GM23338 (cell line): ENCODE results near the gene KCNT1. TPM values are rescaled to one million over a fixed set of nuclear protein-coding genes. Genes with fewer than 3 reads are reported as not detected.

Experiments
- ATAC-seq: fragments of 200-7000 bp; cut with Tn5 transposase; 3 replicates; pipeline ENCODE4 v1.9.1; 2020
- DNase-seq: peaks from one replicate; pipeline ENCODE4 v3.0.0-alpha.2; 2015; ENCODE audit warnings: low spot score
- H2AFZ ChIP-seq: fragments of 200-600 bp; sonication (generic); 2 replicates; pipeline ENCODE4 v1.8.0; 2016; ENCODE audit warnings: antibody characterized with exemption, mild to moderate bottlenecking, moderate library complexity
- H3F3A ChIP-seq: fragments of 200-600 bp; sonication (generic); replicated peaks from 2 replicates; pipeline ENCODE4 v1.8.0; 2017; ENCODE audit warnings: antibody characterized with exemption, mixed run types, low read depth
- H3K27ac ChIP-seq: fragments of 200-600 bp; sonication (generic); 2 replicates; pipeline ENCODE4 v1.6.1; 2016; ENCODE audit warnings: low read depth
- H3K27me3 ChIP-seq: fragments of 200-600 bp; sonication (generic); 2 replicates; pipeline ENCODE4 v1.8.0; 2016; ENCODE audit warnings: mild to moderate bottlenecking, mixed run types, moderate library complexity; ENCODE audit not compliant: insufficient read depth
- H3K36me3 ChIP-seq: fragments of 200-600 bp; sonication (generic); 2 replicates; pipeline ENCODE4 v1.8.0; 2016; ENCODE audit warnings: mild to moderate bottlenecking; ENCODE audit not compliant: insufficient read depth
- H3K4me1 ChIP-seq: fragments of 200-600 bp; sonication (generic); 2 replicates; pipeline ENCODE4 v1.8.0; 2016; ENCODE audit warnings: mild to moderate bottlenecking, moderate library complexity; ENCODE audit not compliant: insufficient read depth
- H3K4me2 ChIP-seq: fragments of 200-600 bp; sonication (generic); 2 replicates; pipeline ENCODE4 v1.7.1; 2017; ENCODE audit warnings: mixed run types
- H3K4me3 ChIP-seq: fragments of 200-600 bp; sonication (generic); 2 replicates; pipeline ENCODE4 v1.6.1; 2016; ENCODE audit warnings: mixed run types
- H3K79me2 ChIP-seq: fragments of 200-600 bp; sonication (generic); replicated peaks from 2 replicates; pipeline ENCODE4 v1.8.0; 2017; ENCODE audit warnings: mild to moderate bottlenecking; ENCODE audit not compliant: insufficient read depth
- H3K9me2 ChIP-seq: fragments of 200-600 bp; sonication (generic); 2 replicates; pipeline ENCODE4 v1.8.0; 2017; ENCODE audit not compliant: insufficient read depth
- H4K20me1 ChIP-seq: fragments of 200-600 bp; sonication (generic); replicated peaks from 2 replicates; pipeline ENCODE4 v1.8.0; 2017; ENCODE audit warnings: mild to moderate bottlenecking; ENCODE audit not compliant: insufficient read depth
- H3K27ac Mint-ChIP-seq: 2 replicates; pipeline ENCODE4 v1.8.0; 2020; ENCODE audit warnings: inconsistent platforms, mild to moderate bottlenecking, moderate library complexity, mixed read lengths
- H3K27me3 Mint-ChIP-seq: 3 replicates; pipeline ENCODE4 v1.8.0; 2022; ENCODE audit warnings: low read depth, mild to moderate bottlenecking, moderate library complexity, mixed read lengths, inconsistent platforms; ENCODE audit not compliant: insufficient read depth, poor library complexity
- H3K36me3 Mint-ChIP-seq: 3 replicates; pipeline ENCODE4 v1.8.0; 2021; ENCODE audit warnings: low read depth, mild to moderate bottlenecking, inconsistent platforms, moderate library complexity, mixed read lengths
- H3K4me1 Mint-ChIP-seq: 3 replicates; pipeline ENCODE4 v1.8.0; 2020; ENCODE audit warnings: mild to moderate bottlenecking, inconsistent platforms, mixed read lengths
- H3K4me3 Mint-ChIP-seq: 3 replicates; pipeline ENCODE4 v1.8.0; 2021; ENCODE audit warnings: moderate library complexity, mild to moderate bottlenecking, inconsistent platforms, mixed read lengths
- H3K9me3 Mint-ChIP-seq: 3 replicates; pipeline ENCODE4 v1.8.0; 2020; ENCODE audit warnings: moderate library complexity, mild to moderate bottlenecking, inconsistent platforms, mixed read lengths
- CREB1 ChIP-seq: fragments of 250-450 bp; sonication (Bioruptor Pico); IDR thresholded peaks from 2 replicates; pipeline ENCODE4 v1.5.0; 2020; ENCODE audit warnings: low read depth, mild to moderate bottlenecking, moderate library complexity
- CTCF ChIP-seq, 2 experiments: fragments of 200-600 bp in 1 of 2; sonication (generic) in 1 of 2; conservative IDR thresholded peaks; 2 replicates each; pipeline versions ENCODE4 v1.5.1 to v1.6.1; 2016 to 2017; ENCODE audit warnings: antibody characterized with exemption in 2 of 2, low read depth in 2 of 2, mild to moderate bottlenecking in 2 of 2, moderate library complexity in 1 of 2
- EZH2 ChIP-seq: fragments of 200-600 bp; sonication (generic); IDR thresholded peaks from one replicate; pipeline ENCODE4 v1.8.0; 2017; ENCODE audit warnings: antibody characterized with exemption, mild to moderate bottlenecking, low read depth; ENCODE audit not compliant: unreplicated experiment
- EZH2phosphoT487 ChIP-seq: fragments of 200-600 bp; sonication (generic); IDR thresholded peaks from one replicate; pipeline ENCODE4 v1.8.1; 2018; ENCODE audit warnings: antibody characterized with exemption; ENCODE audit not compliant: unreplicated experiment
- JUNB ChIP-seq: IDR thresholded peaks from one replicate; pipeline ENCODE4 v1.6.1; 2016; ENCODE audit warnings: antibody characterized with exemption; ENCODE audit not compliant: unreplicated experiment
- NANOG ChIP-seq: IDR thresholded peaks from 2 replicates; pipeline ENCODE4 v1.6.1; 2016; ENCODE audit warnings: antibody characterized with exemption, borderline replicate concordance
- POLR2AphosphoS5 ChIP-seq: IDR thresholded peaks from 2 replicates; pipeline ENCODE4 v1.6.1; 2016; ENCODE audit warnings: antibody characterized with exemption, low read depth
- STAT1 ChIP-seq: IDR thresholded peaks from one replicate; pipeline ENCODE4 v1.6.1; 2016; ENCODE audit warnings: antibody characterized with exemption; ENCODE audit not compliant: unreplicated experiment
- ZNF114 ChIP-seq: fragments of 250-450 bp; sonication (Bioruptor Pico); IDR thresholded peaks from 2 replicates; pipeline ENCODE4 v1.5.0; 2020; ENCODE audit warnings: mild to moderate bottlenecking, moderate library complexity
- ZNF331 ChIP-seq: fragments of 250-450 bp; sonication (Bioruptor Pico); IDR thresholded peaks from 2 replicates; pipeline ENCODE4 v1.5.0; 2020; ENCODE audit warnings: low read depth, mild to moderate bottlenecking, moderate library complexity
- ZNF462 ChIP-seq: fragments of 250-450 bp; sonication (Bioruptor Pico); IDR thresholded peaks from 2 replicates; pipeline ENCODE4 v1.5.0; 2020; ENCODE audit warnings: mild to moderate bottlenecking, moderate library complexity
- polyA plus RNA-seq: library from polyadenylated mRNA; unstranded; fragments of >200 nt; fragmentation: Nextera tagmentation; extraction: Ambion mirVana; gene quantifications from 2 replicates; pipeline ENCODE4 v1.2.1, GENCODE V29; 2016
- total RNA-seq: library from RNA; depleted of rRNA; stranded (reverse); fragments of >200 nt; shearing (Covaris generic); gene quantifications from 2 replicates; pipeline ENCODE4 v1.2.3, GENCODE V29; 2014
- TF ChIP-seq, protein P1 (sequence below): IDR thresholded peaks from 2 replicates; pipeline ENCODE4 v1.6.1; 2016; ENCODE audit warnings: antibody characterized with exemption

Gene KCNT1
- total and polyA plus RNA-seq, 2 experiments from 2014 or later, result 0.05 to 0.28 TPM

DNA sequence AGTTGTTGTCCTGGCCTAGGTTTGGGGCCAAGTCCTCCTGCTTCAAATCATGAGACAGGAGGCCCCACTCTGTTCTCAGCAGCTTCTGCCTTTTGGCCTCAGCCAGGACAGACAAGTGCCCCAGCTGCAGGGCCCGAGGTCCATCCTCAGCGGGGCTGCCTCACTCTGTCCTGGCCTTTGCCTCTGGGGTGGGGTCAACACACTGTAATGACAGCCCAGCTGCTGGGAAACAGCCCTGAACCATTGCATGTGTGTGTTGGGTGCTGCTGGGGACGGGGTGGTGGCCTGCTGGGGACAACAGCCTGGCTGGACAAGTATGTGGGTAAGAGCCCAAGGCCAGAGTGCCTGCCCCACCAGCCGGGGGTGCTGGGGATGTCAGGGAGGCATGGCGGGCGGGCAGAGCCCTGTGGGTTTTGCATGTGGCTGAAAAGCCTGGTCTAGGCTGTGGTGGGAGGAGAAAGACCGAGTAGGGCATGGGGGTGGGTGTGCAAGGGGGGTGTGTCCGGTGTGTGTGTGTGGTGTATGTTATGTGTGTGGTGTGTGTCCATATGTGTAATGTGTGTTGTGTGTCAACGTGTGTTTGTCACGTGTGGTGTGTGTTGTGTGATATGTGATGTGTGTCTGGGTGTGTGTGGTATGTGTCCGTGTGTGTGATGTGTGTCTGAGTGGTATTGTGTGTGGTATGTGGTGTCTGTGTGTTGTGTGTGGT, 71.7 kb downstream of the KCNT1 start:
- Histone ChIP-seq H3K36me3 (no peaks in the 10 kb centered on the region), H3K27me3 (no peaks in the 10 kb centered on the region), H3K4me3 (no peak overlapping the region), H3F3A (no peaks in the 10 kb centered on the region), H3K79me2 (no peaks in the 10 kb centered on the region), H4K20me1 (no peaks in the 10 kb centered on the region), H3K9me2 (no peaks in the 10 kb centered on the region), H3K4me2 (no peak overlapping the region), H3K4me1 (no peaks in the 10 kb centered on the region), H3K27ac (no peak overlapping the region), H2AFZ (no peak overlapping the region)
- Mint-ChIP-seq H3K9me3 (no peaks in the 10 kb centered on the region), H3K36me3 (no peaks in the 10 kb centered on the region), H3K4me1 (no peaks in the 10 kb centered on the region), H3K4me3 (no peak overlapping the region), H3K27me3 (peaks cover 7% of the 10 kb centered on the region), H3K27ac (no peak overlapping the region)
- no peak for TF ChIP-seq JUNB
- DNase-seq, result no peak
- no peak for ATAC-seq

- Mint-ChIP-seq H3K36me3 (no peaks in the 10 kb centered on the region), H3K27ac (no peak overlapping the region), H3K27me3 (peaks cover 2% of the 10 kb centered on the region), H3K4me3 (no peak overlapping the region), H3K4me1 (no peaks in the 10 kb centered on the region), H3K9me3 (no peaks in the 10 kb centered on the region)
- DNase-seq (no peak), ATAC-seq (no peak)
- no peaks in the 10 kb centered on the region for H3K27me3 ChIP-seq
- no peaks in the 10 kb centered on the region for H4K20me1 ChIP-seq
- H2AFZ ChIP-seq, result no peak overlapping the region
- H3K79me2 ChIP-seq, result no peaks in the 10 kb centered on the region
- H3K4me3 ChIP-seq, result no peak overlapping the region
- H3K36me3 ChIP-seq, result no peaks in the 10 kb centered on the region
- no peaks in the 10 kb centered on the region for H3F3A ChIP-seq
- no peak overlapping the region for H3K27ac ChIP-seq
- no peaks in the 10 kb centered on the region for H3K9me2 ChIP-seq
- H3K4me1 ChIP-seq, result no peaks in the 10 kb centered on the region
- no peak overlapping the region for H3K4me2 ChIP-seq
- TF ChIP-seq CREB1 (CRISPR knock-in tag) (no peak), JUNB (no peak), ZNF331 (CRISPR knock-in tag) (no peak), NANOG (no peak), EZH2phosphoT487 (no peak), STAT1 (no peak), ZNF462 (CRISPR knock-in tag) (no peak), POLR2AphosphoS5 (no peak), ZNF114 (CRISPR knock-in tag) (no peak), EZH2 (no peak), CTCF (conservative IDR thresholded peaks at IDR 0.05; ENCODE audit: low read depth in 2 of 2) (no peak)
- TF ChIP-seq, protein P1, sequence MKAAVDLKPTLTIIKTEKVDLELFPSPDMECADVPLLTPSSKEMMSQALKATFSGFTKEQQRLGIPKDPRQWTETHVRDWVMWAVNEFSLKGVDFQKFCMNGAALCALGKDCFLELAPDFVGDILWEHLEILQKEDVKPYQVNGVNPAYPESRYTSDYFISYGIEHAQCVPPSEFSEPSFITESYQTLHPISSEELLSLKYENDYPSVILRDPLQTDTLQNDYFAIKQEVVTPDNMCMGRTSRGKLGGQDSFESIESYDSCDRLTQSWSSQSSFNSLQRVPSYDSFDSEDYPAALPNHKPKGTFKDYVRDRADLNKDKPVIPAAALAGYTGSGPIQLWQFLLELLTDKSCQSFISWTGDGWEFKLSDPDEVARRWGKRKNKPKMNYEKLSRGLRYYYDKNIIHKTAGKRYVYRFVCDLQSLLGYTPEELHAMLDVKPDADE, result no peak
These were observed 72.3 kb downstream of the KCNT1 start for GRCh38 chr9:135774239-135774747.
